Dermis microvascular lymphatic vessel endothelial cell (primary cell): ENCODE measurements around the gene DCC. TPM values are rescaled to one million over a fixed set of nuclear protein-coding genes. Genes with fewer than 3 reads are reported as not detected.

Experiments used
- DNase-seq, 2 donors: peaks; one replicate each; pipeline versions ENCODE4 v3.0.0 to v3.0.0-alpha.2; 2010; ENCODE audit warnings: low read depth in 2 of 2
- total RNA-seq: library from RNA; depleted of rRNA; stranded (reverse); fragments of >200 nt; gene quantifications from 2 replicates; pipeline ENCODE4 v1.2.1, GENCODE V29; 2014

The DCC gene
- total RNA-seq, 1 donor from 2014 or later = not detected

DNA sequence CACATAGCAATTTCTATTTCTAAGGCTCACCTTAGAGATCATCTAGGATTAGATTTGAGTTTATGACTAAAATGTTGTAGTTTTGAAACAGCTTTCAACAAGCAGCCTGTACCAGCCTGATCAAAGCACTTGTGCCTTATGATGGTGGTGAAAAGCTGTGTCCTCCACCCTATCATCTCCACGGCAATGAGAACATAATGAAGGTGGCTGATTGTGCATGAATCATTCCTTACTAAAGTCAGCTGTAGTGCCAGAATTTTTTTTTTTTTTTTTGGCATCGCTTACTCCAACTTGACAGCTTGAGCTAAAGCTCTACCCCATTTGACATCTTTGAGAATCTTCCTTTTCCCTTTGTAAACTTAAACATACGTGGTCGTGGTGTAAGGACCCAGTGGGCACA is 86.0 kb downstream of the DCC start:
- DNase-seq = no peak

DNA sequence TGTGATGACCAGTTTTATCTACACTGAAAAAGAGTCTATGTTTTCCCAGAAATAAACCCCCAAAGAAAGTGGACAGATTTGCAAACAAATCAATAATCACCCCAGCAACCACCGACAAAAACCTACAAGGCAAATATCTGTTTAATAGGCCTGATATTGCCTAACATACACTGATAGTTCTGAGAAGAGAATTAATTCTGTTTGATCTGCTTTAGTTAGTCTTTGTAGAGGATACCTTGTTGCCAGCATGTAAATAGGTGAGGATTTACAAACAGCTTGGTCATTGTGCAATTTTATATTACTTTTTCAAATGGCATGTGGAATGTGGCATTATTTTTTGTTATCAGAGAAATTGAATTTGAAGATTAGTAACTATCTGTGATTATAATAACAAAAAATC is 86.5 kb downstream of the DCC start:
- no peak for DNase-seq

DNA sequence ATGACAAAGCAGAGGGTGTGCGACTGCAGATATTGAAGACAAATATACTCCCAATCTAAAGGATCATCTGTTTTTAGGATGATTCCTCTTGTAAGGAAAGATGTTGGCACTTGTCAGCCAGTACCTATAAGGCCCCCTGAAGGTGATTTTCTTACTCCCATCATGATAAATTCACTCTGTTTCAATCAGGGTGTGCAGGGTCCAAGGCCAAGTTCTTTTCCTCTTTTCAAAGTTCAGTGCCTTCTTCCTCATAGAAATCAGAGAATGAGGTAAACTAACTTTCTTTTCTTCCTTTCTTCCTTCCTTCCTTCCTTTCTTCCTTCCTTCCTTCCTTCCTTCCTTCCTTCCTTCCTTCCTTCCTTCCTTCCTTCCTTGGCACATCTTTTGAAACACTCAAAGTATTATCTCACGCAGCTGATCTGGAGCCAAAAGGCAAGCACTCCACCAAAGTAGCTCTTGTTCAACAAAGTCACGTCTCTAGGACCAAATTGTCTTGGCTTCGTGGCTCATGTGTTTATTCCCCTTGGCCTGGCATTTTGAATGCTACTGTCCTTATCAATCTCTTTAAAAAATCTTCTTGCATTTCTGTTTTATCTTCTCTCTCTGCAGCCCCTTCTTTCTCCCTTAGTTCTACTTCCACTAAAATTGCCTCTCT is 87.7 kb downstream of the DCC start:
- DNase-seq = no peak

DNA sequence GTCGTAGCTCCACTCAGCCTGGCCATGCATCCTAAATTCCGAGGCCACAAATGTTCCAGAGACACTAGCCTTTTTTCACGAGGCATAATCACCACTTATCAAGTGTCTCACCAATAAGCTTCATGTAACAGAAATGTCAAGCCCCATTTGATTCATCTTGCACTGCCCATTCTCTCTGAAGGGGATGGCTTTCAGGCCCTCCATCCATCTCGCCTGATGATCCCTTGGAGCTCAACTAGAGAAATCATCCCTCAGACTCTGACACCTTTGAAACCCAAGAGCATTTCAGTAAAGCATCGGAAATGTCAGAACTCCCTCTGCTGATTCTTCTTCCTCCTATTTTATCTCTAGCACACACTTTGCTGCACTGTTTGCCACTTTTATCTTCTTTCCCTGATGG is 91.7 kb downstream of the DCC start:
- no peak for DNase-seq

DNA sequence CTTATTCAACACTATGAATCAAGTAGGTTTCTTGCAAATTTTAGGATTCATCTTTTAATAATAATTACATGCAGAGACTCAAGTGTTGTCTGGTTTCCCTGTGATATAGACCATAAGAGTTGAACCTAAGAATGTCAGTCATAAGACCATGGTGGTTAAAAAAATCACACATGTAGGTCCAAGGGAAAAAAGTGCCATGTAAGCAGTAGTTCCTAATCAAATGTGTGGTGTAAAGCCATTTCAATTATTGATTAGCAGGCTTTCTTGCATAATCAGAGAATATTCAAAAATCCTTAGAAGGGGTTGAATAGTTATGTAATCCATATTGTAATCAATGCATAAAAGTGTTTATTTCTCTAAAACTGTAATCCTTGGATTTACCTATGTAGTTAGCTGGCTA is 93.8 kb downstream of the DCC start:
- no peak for DNase-seq

DNA sequence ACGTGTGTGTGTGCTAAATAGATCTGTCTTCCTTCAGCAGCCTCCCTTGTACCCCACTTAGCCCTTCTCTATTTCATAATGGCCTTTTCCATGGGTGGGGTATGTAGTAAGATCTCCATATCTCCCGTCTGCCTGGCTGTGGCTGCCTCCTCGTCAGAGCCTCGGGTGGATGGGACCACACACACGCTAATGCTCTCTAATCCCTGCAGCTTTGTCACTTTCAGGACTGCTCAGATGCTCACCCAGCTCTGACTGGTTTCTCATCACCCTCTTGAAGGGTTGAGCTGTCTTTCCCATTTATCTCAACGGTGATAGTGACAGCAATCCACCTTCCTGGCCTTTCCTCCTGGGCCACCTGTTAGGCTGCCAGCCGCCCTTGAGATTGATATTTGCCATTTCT is 95.3 kb downstream of the DCC start:
- no peak for DNase-seq

DNA sequence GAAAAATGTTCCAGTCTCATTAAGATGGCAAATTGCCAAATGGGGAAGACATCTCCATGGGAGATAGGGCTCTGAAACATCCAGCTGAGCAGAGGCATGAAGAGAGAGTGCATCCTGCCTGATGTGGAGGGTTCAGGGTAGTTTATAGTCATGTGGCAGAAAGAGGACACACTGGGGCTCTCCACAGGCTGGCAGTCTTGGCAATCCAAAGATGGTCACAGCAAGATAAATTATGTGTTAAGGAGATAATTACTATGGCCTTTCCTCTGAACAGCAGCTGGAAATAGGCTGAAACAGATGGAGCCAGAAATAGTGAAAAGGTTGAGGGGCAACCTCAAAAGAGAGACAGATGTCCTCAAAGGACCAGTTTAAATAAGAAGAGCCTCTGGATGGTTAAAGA is 97.2 kb downstream of the DCC start:
- no peak for DNase-seq

DNA sequence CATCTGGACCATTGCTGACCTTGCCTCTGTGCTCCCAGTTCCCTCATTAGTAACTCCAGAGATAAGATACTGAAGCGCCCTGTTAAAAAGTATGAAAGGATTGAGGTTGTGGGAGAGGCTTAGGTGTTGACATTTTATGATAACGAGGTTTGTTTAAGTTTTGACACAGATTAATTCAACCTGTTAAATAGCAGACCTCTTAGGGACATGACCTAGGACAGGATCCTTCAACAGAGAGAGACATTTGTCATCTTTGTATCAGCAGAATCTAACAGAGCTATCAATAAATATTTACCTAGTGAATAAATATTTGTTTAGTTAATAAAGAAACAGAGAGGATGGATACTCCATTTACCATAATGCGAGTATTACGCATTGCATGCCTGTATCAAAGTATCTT is 99.5 kb downstream of the DCC start:
- DNase-seq = no peak

DNA sequence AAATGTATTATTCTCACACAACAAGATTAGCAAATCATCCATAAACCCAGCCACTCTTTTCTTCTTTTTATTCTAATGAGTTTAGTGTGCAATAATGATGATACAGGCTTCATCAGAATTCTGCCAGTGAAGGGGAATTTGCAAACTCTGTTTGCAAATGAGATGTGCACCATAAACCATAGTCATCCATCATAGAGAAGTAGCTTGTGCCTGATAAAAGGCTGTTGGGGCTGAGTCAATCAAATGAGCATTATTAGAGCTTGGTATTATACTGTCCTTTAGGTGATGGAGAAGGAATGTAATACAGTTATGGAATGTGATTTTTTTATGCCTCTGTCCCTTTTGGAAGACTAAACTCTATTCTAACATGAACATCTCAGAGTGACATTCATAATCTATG is 101.8 kb downstream of the DCC start:
- DNase-seq = no peak

DNA sequence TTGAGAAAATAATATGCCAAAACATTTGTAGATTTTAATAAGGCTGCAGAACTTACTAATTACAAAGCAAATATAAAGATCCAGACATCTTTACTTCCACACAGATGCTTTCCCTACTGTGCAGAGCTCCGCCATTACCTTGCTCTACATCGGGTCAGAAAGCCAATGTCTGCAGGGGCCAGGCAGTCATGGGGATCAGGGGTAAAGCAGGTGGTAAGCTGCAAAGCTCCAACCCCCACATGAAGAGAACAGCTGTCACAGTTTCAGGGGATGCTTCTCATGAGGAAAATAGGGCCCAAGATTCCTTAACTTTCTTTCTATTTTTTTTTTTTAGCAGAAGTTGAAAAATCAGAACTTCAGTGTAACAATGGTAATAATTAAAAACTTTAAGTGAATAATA is 102.7 kb downstream of the DCC start:
- no peak for DNase-seq

DNA sequence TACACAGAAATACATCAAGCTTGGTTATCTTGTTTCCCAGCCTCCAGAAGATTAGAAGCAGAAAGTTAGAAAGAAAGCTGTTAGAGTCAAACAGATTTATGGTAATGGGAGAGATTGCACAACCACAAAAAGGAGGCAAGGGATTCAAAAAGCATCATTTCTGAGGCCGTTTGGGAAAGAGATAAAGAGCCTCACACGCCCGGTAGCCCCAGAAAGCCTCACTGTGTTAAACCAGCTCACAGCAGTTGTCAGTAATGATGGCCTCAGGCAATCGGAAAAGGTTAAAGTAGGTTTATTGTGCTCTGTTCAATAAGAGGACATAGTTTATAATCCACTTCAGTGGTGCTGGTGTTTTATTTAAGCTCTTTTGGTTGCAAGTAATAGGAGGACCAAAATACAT is 111.3 kb downstream of the DCC start:
- no peak for DNase-seq

DNA sequence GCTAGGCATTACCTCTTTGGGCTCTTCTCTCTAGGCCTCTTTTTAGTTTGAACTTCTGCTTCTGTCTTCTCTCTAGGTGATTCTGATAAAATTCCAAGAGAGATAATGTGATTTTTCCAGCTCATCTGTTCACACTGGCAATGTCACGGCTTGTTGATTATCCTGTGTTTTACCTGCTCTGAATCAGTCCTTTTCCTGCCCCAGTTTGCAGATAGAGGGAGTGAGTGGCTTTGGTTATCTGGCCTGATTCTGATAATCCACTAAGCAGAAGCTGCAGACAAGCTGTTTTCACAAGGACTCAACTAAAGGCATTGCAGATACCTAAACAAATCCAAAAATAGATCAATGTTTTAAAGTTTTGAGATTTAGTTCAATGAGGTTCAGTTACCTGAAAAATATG is 111.9 kb downstream of the DCC start:
- no peak for DNase-seq

DNA sequence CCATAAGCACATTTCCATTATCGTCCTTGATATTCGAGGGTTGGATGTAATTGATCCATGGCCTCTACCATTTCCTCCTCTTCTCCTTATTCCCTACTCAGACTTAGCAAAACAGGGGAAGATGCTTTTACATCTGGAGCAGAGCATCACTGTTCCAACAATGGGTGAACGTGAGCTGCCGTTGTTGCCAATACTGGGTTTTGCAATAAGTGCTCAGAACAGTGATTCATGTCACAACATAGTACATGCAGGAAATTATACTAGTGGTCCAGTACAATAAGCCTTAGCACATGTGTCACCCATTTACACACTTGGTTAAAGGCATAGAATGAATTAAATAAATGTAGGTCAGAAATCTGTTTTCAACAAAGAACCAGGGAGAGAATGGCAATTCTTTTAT is 112.4 kb downstream of the DCC start:
- DNase-seq = no peak

DNA sequence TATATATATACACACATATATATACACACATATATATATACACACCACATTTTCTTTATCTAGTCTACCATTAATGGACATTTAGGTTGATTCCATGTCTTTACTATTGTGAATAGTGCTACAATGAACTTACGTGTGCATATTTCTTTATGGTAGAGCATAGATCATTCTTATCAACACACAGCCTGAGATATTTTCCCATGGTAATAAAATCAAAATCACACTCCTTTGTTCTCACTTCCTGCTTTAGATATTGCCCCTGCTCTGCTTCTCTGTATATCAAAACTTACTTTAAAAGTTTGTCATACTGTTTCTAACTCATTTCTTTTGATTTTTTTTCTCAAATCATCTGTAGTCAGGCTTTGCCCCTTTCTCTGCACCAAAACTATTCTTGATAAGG is 119.9 kb downstream of the DCC start:
- no peak for DNase-seq

DNA sequence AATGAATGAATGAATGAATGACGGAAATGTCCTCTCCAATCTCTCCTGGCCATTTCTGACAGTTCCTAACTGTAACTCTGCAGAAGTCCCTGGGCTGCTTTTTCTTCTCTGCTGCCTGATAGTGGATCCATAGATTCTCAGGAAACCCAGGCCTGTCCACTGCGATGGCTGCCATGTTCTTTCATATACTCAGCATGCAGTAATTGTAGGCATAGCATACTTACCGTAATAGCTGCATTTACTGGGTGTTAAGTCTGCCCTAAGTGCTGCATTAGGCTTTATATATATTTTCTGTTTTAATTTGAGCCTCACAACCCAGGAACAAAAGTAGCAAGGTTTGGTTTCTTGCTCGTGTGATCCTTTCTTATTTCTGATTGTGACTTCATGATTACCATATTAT is 122.9 kb downstream of the DCC start:
- no peak for DNase-seq

DNA sequence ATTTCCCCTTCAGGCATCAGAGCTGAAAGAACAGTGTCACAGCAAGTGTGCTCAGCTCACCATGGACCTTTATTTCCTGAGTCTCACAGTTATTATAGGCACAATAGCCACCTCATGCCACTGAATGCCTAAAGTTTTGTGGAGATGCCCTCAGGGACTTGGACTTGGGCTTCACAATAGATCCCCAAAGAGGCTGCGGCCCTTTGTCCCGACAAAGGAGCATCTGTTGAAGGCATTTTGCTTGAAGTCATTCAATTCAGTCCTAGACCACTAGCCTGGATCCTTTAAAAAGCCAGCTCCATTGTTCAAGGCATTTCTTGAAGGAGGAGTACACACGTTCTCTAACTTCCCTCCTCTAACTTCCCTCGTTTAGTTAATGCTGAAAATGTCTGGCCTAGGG is 125.4 kb downstream of the DCC start:
- no peak for DNase-seq

DNA sequence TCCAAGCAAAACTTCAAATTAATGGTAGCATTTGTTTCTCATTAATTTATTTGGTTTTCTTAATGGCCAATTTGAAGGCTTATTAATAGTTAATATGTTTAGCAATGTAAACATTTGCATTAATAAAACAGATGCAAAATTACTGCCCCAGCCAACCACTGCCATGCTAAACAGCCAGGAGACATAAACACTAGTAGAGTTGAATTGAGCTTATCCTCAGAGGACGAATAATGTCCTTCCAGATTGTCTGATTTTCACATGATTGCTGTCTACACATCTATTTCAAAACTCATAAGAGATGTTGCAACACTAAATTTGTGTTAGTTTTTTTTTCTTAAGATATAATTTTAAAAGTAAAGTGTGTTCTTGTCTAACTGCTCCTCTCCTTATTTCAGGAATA is 128.5 kb downstream of the DCC start:
- no peak for DNase-seq

DNA sequence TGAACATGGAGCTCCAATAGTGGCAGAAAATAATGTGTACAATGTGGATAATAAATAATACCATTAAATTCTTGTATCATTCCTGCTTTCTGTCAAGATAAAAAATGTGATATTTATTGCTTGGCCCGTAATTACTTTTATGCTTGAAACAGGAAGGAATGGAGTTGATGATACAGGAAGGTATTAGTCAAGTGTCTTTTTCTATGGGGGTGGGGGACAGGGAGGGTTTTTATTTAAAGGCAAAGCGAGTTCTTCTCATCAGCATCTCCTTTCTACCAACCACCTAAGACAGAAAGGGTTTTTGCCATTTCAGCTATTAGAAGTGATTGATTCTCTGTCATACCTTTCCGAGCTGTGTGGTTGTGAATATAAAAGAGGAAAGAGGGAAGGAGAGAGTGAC is 135.3 kb downstream of the DCC start:
- DNase-seq = no peak

DNA sequence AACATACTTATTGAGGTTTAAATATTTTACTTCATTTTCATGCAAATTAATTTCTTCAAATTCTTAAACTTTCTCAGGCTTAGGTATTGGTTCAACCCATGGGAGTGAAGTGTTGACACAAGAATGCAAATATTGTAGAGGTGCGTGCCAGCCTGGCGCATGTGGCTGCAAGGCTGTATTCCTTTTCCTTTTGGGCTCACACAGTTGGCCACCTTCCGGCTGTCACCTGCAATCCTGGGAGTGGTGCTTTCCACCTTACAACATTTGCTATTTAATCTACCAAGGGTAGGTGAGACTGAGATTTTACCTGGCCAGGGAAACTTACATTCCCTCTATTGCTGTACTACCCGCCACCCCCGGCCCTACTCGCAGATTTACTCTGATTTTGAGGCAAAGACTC is 141.1 kb downstream of the DCC start:
- DNase-seq = no peak

DNA sequence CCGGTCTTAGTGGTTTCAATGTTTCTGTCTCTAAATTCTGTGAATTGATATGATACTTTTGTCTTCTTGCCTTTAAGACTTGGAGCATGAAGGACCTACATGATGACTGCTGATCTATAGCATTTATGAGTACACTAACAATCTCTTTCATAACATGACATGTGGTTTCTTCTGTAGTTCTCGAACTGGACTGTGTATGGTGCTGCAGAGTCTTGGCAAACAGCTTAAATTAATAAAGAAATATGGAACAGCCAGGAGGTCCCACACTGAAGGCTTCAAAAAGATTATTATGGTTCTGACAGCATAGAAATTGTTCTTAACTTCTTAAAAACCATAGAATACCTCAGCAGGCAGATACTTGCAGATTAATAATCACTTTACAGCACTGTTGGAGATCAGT is 145.0 kb downstream of the DCC start:
- no peak for DNase-seq

DNA sequence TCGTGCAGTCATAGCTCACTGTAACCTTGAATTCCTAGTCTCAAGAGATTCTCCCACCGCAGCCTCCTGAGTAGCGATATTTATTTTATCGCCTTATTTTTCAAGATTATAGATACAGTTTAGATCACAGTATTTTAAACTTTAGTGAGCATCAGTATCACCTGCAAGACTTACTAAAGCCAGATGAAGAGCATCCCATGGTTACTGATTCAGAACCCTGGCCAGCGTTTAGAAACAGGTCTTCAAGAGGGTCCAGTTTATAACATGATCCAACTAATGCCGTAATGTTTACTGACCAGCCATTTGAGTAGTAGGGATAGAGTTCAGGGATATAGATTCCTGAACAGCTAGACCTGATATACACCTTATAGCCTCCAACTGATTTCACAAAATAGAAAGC is 146.1 kb downstream of the DCC start:
- no peak for DNase-seq

DNA sequence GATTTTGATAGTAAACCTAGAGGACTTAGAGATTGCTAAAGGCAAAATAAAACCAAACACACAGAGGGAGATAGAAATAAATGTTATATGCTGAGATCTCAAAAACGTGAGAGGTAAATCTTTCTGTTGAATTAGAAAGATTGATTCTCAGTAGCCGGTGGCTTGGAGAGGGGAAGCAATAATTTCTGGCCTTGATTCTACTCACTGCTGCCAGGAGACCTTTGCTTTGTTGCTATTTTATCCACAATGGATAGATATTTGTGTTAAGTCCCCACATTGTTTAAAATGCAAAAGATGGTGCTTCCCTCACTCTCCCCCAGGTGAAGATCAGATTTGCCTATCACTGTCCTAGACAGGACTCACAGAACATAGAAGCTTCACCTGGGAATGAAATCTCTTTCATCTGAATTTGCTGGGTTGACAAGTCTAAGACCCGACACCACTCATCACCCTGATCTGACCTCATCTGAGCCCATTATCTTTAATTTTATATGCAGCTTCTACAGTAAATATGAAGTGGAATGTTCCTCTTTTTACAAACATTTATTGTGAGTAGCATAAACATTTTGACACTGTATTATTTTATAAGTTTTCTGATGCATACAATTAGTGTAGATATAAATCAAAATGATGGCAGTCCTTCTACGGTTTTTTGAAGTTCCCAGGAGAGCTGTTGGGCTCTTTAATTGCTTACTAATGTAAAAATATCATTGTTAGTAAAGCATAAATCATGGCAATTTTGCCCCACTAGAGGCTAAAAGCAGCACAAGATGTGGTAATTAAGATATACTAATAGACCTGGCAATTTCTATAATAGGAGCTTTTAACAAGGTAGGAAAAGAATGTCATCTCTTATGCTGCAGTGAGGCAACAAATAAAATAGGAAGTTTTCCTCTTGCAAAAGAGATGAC is 149.7 kb downstream of the DCC start:
- DNase-seq = no peak

DNA sequence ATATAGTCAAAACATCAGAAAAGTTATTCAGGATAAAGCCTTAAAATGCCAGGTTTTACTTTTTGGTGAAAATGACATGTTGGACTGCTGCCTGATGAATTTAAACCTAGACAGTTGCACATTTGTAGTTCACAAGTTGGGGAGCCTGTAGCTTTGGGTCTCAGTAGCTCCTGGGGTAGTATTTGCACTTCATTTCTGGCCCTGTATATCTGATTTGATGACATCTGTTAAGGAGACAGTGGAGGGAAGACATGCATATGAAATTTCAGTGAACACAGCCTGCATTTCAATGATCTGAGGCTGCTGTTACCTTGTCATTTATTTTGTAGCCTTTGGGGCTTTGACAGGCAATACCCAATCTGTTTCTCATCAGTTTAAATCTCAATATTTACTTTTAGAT is 156.4 kb downstream of the DCC start:
- DNase-seq = no peak
